Adrenal gland (tissue), 5 donors: ENCODE results near the gene SZRD1.

Experiments used
- CTCF ChIP-seq, 6 experiments: fragments of 450-650 bp in 4 of 6; fragments of 200-600 bp in 2 of 6; sonication (generic) in 1 of 6; IDR thresholded peaks; 1 replicate in 5 of 6; 2 replicates in 1 of 6; pipeline versions ENCODE4 v1.5.1 to v1.8.0; 2016 to 2021; ENCODE audit warnings: antibody characterized with exemption in 6 of 6, mild to moderate bottlenecking in 2 of 6, moderate library complexity in 1 of 6
- POLR2A ChIP-seq, 2 donors: fragments of 450-650 bp; IDR thresholded peaks; one replicate each; pipeline ENCODE4 v1.6.1; 2017; ENCODE audit warnings: antibody characterized with exemption in 2 of 2, mild to moderate bottlenecking in 2 of 2, moderate library complexity in 1 of 2
- donor health status: DM: no; HTN: no; CAD: no.

GRCh38 chr1:16334655-16335340 lies 32.2 kb upstream of the SZRD1 start:
- TF ChIP-seq CTCF (IDR thresholded peaks at IDR 0.05) (no peak), POLR2A (IDR thresholded peaks at IDR 0.05) (no peak)
